ENCODE results near the gene KIF5A. TPM values are rescaled to one million over a fixed set of nuclear protein-coding genes. Genes with fewer than 3 reads are reported as not detected.

The KIF5A gene
- total and polyA plus RNA-seq, 2 of the 4 experiments (the other 2 are of a cell fraction), result 0.15 to 0.18 TPM

DNA sequence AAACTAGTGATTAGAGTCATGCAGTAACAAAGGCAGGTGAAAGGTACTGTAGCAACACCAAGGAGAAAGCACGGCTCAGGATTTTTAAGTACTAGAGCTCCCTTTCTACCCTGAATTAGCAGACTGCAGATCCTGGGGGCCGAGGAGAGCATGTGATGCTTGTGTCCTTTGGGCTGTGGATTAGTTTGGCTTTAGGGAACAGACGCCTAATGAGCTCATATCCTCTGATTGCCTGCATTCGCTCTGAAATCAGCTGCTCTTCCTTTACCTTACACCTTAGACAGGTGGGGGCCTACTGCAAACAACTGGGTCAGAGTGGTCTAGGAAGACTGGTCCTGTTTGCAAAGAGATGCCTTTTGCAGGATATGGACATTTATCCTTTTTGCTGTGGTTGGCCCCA is 43.3 kb downstream of the KIF5A start:
- no peak for TF ChIP-seq BHLHE40 (IDR thresholded peaks at IDR 0.05; ENCODE audit: low read depth, low read length)
- TF ChIP-seq FOS (IDR thresholded peaks at IDR 0.05; ENCODE audit: low read depth, low read length), result no peak
- TF ChIP-seq POLR2A (IDR thresholded peaks at IDR 0.05; ENCODE audit: low read depth, low read length), result no peak
- no peak for TF ChIP-seq RCOR1 (IDR thresholded peaks at IDR 0.05; ENCODE audit: insufficient replicate concordance, low read length)
- TF ChIP-seq USF2 (IDR thresholded peaks at IDR 0.05; ENCODE audit: low read depth, low read length), result no peak
- no peak for TF ChIP-seq MXI1 (IDR thresholded peaks at IDR 0.05; ENCODE audit: borderline replicate concordance, low read depth, low read length)
- TF ChIP-seq NFE2L2 (IDR thresholded peaks at IDR 0.05; ENCODE audit: low read depth, low read length), result no peak
- Histone ChIP-seq H2BK20ac (ENCODE audit: low read depth, low read length) (no peak overlapping the region), H2AFZ (replicated peaks; ENCODE audit: low read length, poor library complexity) (no peak overlapping the region), H2AK5ac (ENCODE audit: low read depth, low read length) (no peak overlapping the region), H3K27ac (ENCODE audit: insufficient read depth, low read length) (no peak overlapping the region), H3K9me1 (ENCODE audit: insufficient read depth, low read length) (peaks cover 11% of the 10 kb centered on the region), H2AK9ac (replicated peaks; ENCODE audit: low read depth, low read length, poor library complexity) (no peak overlapping the region), H3K4ac (ENCODE audit: low read depth, low read length) (no peak overlapping the region), H3K27me3 (ENCODE audit: control insufficient read depth, insufficient read depth, low read length) (peaks cover under 1% of the 10 kb centered on the region), H2BK5ac (ENCODE audit: low read depth, low read length, poor library complexity, severe bottlenecking) (no peak overlapping the region), H3K23ac (ENCODE audit: low read depth, low read length) (no peak overlapping the region), H3K9me3 (ENCODE audit: control insufficient read depth, insufficient read depth, low read length) (no peaks in the 10 kb centered on the region), H3K4me3 (ENCODE audit: insufficient read depth, low read depth, low read length) (no peak overlapping the region), H2BK120ac (ENCODE audit: low read depth, low read length) (no peak overlapping the region), H2BK15ac (ENCODE audit: low read depth, low read length) (no peak overlapping the region), H4K91ac (ENCODE audit: insufficient read depth, low read depth, low read length) (no peak overlapping the region), H4K8ac (ENCODE audit: low read depth in 2 of 2, low read length in 2 of 2) (no peak overlapping the region), H4K20me1 (ENCODE audit: insufficient read depth, low read length) (no peaks in the 10 kb centered on the region), H3K79me1 (ENCODE audit: low read depth in 1 of 2, low read length in 2 of 2) (peaks cover 15 to 25% of the 10 kb centered on the region in 2 experiments; a peak in 3 of 4 replicates), H4K5ac (ENCODE audit: low read depth, low read length) (no peak overlapping the region), H3K36me3 (ENCODE audit: control insufficient read depth, insufficient read depth, low read length) (peaks cover 5% of the 10 kb centered on the region), H3K14ac (replicated peaks; ENCODE audit: low read depth, low read length) (no peak overlapping the region), H3K4me1 (ENCODE audit: control insufficient read depth, insufficient read depth, low read length) (peaks cover 5% of the 10 kb centered on the region; the same call in 1 of the 2 replicates), H3K4me2 (ENCODE audit: low read depth, low read length) (no peak overlapping the region), H3K9ac (ENCODE audit: low read depth, low read length) (no peak overlapping the region), H3K56ac (ENCODE audit: extremely low read depth, insufficient read depth, low read length) (no peak overlapping the region), H3K18ac (ENCODE audit: low read depth, low read length) (no peak overlapping the region)
- ChIA-PET POLR2A (ENCODE audit: unreplicated experiment) (interaction anchor here (0.6 kb wide), 1 partner anchor 1233 kb away, joined by 3 read pairs; the partner anchor contains the start of gene STAT2), CTCF (no interaction called here)
- DNase-seq, result no peak
- no TSS peak for BruUV-seq (replicated peaks)
- no CpG with 5 or more reads among the region's 4 CpGs for WGBS, 2 experiments (ENCODE audit: extremely low coverage in 2 of 2, insufficient read length in 1 of 2)
- in situ Hi-C loops (cut with MboI; ENCODE audit: low sequenced_read_pairs), result no loop called here
- ATAC-seq (ENCODE audit: low read depth), result no peak
- dilution Hi-C loops (cut with HindIII; ENCODE audit: low sequenced_read_pairs, unreplicated experiment), result no loop called here
- intact Hi-C loops (cut with micrococcal nuclease), result no loop called here
